GM23338 (cell line): ENCODE measurements around the gene NINJ2.

Source experiments
- CREB1 ChIP-seq: fragments of 250-450 bp; sonication (Bioruptor Pico); IDR thresholded peaks from 2 replicates; pipeline ENCODE4 v1.5.0; 2020; ENCODE audit warnings: low read depth, mild to moderate bottlenecking, moderate library complexity
- CTCF ChIP-seq, 2 experiments: fragments of 200-600 bp in 1 of 2; sonication (generic) in 1 of 2; conservative IDR thresholded peaks; 2 replicates each; pipeline versions ENCODE4 v1.5.1 to v1.6.1; 2016 to 2017; ENCODE audit warnings: antibody characterized with exemption in 2 of 2, low read depth in 2 of 2, mild to moderate bottlenecking in 2 of 2, moderate library complexity in 1 of 2
- EZH2 ChIP-seq: fragments of 200-600 bp; sonication (generic); IDR thresholded peaks from one replicate; pipeline ENCODE4 v1.8.0; 2017; ENCODE audit warnings: antibody characterized with exemption, mild to moderate bottlenecking, low read depth; ENCODE audit not compliant: unreplicated experiment
- EZH2phosphoT487 ChIP-seq: fragments of 200-600 bp; sonication (generic); IDR thresholded peaks from one replicate; pipeline ENCODE4 v1.8.1; 2018; ENCODE audit warnings: antibody characterized with exemption; ENCODE audit not compliant: unreplicated experiment
- JUNB ChIP-seq: IDR thresholded peaks from one replicate; pipeline ENCODE4 v1.6.1; 2016; ENCODE audit warnings: antibody characterized with exemption; ENCODE audit not compliant: unreplicated experiment
- POLR2AphosphoS5 ChIP-seq: IDR thresholded peaks from 2 replicates; pipeline ENCODE4 v1.6.1; 2016; ENCODE audit warnings: antibody characterized with exemption, low read depth
- STAT1 ChIP-seq: IDR thresholded peaks from one replicate; pipeline ENCODE4 v1.6.1; 2016; ENCODE audit warnings: antibody characterized with exemption; ENCODE audit not compliant: unreplicated experiment
- ZNF331 ChIP-seq: fragments of 250-450 bp; sonication (Bioruptor Pico); IDR thresholded peaks from 2 replicates; pipeline ENCODE4 v1.5.0; 2020; ENCODE audit warnings: low read depth, mild to moderate bottlenecking, moderate library complexity
- TF ChIP-seq, protein P1 (sequence below): IDR thresholded peaks from one replicate; pipeline ENCODE4 v1.6.1; 2018; ENCODE audit warnings: antibody characterized with exemption; ENCODE audit not compliant: unreplicated experiment

GRCh38 chr12:643475-644302, 19.6 kb downstream of the NINJ2 start:
- TF ChIP-seq CTCF (conservative IDR thresholded peaks at IDR 0.05; ENCODE audit: low read depth in 2 of 2): no peak
- TF ChIP-seq, protein P1, sequence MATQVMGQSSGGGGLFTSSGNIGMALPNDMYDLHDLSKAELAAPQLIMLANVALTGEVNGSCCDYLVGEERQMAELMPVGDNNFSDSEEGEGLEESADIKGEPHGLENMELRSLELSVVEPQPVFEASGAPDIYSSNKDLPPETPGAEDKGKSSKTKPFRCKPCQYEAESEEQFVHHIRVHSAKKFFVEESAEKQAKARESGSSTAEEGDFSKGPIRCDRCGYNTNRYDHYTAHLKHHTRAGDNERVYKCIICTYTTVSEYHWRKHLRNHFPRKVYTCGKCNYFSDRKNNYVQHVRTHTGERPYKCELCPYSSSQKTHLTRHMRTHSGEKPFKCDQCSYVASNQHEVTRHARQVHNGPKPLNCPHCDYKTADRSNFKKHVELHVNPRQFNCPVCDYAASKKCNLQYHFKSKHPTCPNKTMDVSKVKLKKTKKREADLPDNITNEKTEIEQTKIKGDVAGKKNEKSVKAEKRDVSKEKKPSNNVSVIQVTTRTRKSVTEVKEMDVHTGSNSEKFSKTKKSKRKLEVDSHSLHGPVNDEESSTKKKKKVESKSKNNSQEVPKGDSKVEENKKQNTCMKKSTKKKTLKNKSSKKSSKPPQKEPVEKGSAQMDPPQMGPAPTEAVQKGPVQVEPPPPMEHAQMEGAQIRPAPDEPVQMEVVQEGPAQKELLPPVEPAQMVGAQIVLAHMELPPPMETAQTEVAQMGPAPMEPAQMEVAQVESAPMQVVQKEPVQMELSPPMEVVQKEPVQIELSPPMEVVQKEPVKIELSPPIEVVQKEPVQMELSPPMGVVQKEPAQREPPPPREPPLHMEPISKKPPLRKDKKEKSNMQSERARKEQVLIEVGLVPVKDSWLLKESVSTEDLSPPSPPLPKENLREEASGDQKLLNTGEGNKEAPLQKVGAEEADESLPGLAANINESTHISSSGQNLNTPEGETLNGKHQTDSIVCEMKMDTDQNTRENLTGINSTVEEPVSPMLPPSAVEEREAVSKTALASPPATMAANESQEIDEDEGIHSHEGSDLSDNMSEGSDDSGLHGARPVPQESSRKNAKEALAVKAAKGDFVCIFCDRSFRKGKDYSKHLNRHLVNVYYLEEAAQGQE: no peak
- no peak for TF ChIP-seq STAT1
- no peak for TF ChIP-seq CREB1
- TF ChIP-seq JUNB: no peak
- TF ChIP-seq POLR2AphosphoS5: no peak
- no peak for TF ChIP-seq ZNF331 (CRISPR knock-in tag)
- TF ChIP-seq EZH2: no peak
- no peak for TF ChIP-seq EZH2phosphoT487
